ENCODE measurements around the gene LEMD2. TPM values are rescaled to one million over a fixed set of nuclear protein-coding genes. Genes with fewer than 3 reads are reported as not detected.

The LEMD2 gene
- total RNA-seq, 1 experiment from 2014 or later, result 62.9 TPM

DNA sequence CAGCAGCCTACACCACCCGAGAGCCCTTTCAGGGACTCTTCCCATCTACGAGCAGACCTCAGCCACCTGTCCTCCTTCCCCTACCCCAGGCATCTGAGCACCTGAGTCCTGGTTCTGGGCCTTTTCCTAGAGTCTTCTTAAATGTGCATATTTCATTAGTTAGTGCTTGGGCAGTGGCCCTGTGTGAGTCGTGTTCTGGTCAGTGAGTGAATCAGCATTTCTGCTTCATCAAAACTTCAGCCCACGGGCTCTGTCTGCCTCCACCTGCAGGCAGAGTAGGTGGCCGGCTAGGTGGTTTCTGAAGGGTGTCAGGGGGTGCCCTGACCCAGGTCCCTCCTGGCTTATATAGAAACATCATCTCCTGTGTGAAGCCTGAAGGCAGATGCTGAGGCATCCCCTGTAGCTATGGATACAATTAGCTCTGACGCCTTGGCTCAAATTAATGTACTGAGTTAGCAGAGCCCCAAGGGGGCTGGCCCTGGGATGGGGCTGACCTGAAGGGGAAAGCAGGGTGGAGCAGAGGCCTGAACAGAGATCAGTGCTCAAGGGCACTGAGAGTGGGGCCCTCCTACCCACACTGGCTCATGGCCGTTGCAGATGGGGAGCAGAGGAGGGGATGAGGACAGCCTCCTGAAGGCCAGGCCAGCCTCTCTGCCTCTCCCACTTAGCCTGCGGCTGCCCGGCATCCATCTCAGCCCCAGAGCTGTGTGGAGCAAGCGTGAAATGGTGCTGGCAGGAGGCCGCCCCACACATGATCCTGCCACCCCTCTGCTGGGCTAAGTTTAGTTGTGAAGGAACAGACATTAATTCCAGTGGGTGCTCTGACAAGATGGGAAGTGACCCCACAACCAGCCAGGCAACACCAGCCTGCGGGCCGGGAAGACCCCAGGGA, 55.9 kb downstream of the LEMD2 start:
- no peak for ATAC-seq
- peak overlapping the region; percentile 70; the same call in 1 of the 2 replicates for H3K27ac Mint-ChIP-seq
- CTCF ChIA-PET, result no interaction called here

DNA sequence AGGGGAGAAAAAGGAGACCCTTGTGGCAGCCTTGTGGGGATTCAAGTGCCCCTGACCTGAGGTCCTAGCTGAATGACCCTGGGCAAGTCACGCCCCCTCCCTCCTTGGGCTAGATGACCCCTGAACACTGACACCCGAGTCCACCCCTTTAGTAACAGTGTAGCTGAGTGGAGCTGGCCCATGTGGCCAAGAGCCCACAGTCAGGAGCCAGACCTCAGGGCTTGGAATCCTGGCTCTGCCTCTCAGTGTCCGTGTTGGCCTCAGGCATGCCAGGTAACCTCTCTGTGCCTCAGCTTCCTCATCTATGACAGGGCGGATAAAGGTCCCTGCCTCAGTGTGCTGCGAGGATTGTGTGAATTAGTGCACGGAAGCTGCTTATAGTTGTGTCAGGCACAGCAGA, 56.5 kb downstream of the LEMD2 start:
- CTCF ChIA-PET, result interaction anchor here (1.2 kb wide), 1 partner anchor 32 kb away, joined by 3 read pairs; no protein-coding TSS in a partner anchor

More for the DNA sequence above, 55.9 kb downstream of the LEMD2 start:
- Mint-ChIP-seq H3K9me3 (no peaks in the 10 kb centered on the region), H3K36me3 (no peaks in the 10 kb centered on the region), H3K4me1 (no peaks in the 10 kb centered on the region; the same call in 1 of the 2 replicates), H3K4me3 (no peak overlapping the region), H3K27me3 (ENCODE audit: low read depth) (no peaks in the 10 kb centered on the region)
- DNase-seq (ENCODE audit: low spot score), result no peak
- POLR2A ChIA-PET, result no interaction called here
- TF ChIP-seq, protein P1, sequence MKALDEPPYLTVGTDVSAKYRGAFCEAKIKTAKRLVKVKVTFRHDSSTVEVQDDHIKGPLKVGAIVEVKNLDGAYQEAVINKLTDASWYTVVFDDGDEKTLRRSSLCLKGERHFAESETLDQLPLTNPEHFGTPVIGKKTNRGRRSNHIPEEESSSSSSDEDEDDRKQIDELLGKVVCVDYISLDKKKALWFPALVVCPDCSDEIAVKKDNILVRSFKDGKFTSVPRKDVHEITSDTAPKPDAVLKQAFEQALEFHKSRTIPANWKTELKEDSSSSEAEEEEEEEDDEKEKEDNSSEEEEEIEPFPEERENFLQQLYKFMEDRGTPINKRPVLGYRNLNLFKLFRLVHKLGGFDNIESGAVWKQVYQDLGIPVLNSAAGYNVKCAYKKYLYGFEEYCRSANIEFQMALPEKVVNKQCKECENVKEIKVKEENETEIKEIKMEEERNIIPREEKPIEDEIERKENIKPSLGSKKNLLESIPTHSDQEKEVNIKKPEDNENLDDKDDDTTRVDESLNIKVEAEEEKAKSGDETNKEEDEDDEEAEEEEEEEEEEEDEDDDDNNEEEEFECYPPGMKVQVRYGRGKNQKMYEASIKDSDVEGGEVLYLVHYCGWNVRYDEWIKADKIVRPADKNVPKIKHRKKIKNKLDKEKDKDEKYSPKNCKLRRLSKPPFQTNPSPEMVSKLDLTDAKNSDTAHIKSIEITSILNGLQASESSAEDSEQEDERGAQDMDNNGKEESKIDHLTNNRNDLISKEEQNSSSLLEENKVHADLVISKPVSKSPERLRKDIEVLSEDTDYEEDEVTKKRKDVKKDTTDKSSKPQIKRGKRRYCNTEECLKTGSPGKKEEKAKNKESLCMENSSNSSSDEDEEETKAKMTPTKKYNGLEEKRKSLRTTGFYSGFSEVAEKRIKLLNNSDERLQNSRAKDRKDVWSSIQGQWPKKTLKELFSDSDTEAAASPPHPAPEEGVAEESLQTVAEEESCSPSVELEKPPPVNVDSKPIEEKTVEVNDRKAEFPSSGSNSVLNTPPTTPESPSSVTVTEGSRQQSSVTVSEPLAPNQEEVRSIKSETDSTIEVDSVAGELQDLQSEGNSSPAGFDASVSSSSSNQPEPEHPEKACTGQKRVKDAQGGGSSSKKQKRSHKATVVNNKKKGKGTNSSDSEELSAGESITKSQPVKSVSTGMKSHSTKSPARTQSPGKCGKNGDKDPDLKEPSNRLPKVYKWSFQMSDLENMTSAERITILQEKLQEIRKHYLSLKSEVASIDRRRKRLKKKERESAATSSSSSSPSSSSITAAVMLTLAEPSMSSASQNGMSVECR (CRISPR knock-in tag; IDR thresholded peaks at IDR 0.05; ENCODE audit: borderline replicate concordance), result no peak

DNA sequence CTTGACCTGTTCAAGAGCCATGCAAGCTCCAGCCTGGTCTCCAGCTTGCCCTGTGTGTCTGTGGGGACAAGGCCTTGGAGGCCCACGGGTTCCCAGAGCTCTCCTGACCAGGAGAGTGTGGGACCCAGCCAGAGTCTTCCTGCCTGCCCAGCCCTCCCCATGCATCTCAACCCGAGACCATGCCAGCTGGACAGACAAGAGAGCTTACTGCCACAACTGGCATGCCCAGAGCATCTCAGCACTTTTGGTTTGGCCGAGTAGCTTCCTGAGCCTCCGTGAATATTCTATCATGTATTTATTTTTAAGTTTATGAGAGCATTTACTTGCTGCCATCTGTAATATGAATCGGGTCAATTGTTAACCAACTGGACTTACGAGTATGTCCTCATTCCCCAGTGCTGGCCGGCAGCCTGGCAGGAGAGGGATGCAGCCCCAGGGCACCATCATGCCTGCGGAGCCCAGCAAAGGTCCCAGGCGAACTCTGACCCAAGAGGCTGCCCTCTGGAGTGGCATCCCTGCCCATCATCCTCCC, 57.1 kb downstream of the LEMD2 start:
- Mint-ChIP-seq H3K27ac (no peak overlapping the region), H3K9me3 (no peaks in the 10 kb centered on the region), H3K27me3 (ENCODE audit: low read depth) (no peaks in the 10 kb centered on the region), H3K4me3 (no peak overlapping the region), H3K4me1 (no peaks in the 10 kb centered on the region; the same call in 1 of the 2 replicates), H3K36me3 (no peaks in the 10 kb centered on the region)
- ChIA-PET POLR2A (interaction anchor here (0.6 kb wide), 1 partner anchor 193 kb away, joined by 5 read pairs; no protein-coding TSS in a partner anchor), CTCF (interaction anchor here (1.0 to 1.2 kb wide), 2 partner anchors 21 to 31 kb away, joined by 3 read pairs; partner anchors contain the start of gene UQCC2)
- TF ChIP-seq, protein P2, sequence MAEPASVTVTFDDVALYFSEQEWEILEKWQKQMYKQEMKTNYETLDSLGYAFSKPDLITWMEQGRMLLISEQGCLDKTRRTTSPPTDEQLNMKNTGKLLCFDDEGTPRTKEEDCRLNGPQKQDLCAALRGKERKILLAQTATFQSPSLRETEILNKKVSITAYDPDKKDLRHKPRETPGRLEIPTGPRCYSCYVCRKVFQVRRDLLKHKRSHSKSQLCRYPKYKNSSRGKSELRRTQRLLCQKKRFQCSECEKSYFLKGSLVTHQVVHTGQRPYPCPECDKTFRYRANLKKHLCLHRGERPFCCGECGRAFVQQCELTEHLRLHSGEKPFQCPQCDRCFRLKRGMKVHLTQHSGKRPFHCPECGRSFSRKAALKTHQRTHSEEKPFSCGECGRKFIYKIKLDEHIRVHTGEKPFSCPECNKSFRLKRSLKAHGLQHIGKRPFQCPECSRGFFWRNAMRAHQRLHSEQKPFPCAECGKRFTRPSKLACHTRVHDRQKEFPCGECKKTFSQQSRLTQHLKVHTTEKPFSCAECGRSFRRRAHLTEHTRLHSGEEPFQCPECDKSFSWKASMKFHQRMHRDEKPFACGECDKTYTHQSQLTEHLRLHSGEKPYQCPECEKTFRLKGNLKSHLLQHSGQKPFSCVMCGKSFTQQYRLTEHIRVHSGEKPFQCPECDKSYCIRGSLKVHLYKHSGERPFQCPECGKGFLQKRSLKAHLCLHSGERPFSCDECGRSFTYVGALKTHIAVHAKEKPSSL (CRISPR knock-in tag; conservative IDR thresholded peaks at IDR 0.05), result no peak
- no peak for TF ChIP-seq SOX15 (CRISPR knock-in tag; IDR thresholded peaks at IDR 0.05)
- DNase-seq (ENCODE audit: low spot score) (no peak), ATAC-seq (no peak)

More for the DNA sequence above, 56.5 kb downstream of the LEMD2 start:
- POLR2A ChIA-PET, result interaction anchor here (0.6 kb wide), 1 partner anchor 194 kb away, joined by 5 read pairs; no protein-coding TSS in a partner anchor
- no peak for ATAC-seq
- no peak for TF ChIP-seq ZNF138 (CRISPR knock-in tag; conservative IDR thresholded peaks at IDR 0.05)
- Mint-ChIP-seq H3K36me3 (no peaks in the 10 kb centered on the region), H3K27me3 (ENCODE audit: low read depth) (no peaks in the 10 kb centered on the region), H3K4me3 (no peak overlapping the region), H3K4me1 (no peaks in the 10 kb centered on the region; the same call in 1 of the 2 replicates), H3K27ac (no peak overlapping the region), H3K9me3 (no peaks in the 10 kb centered on the region)
- DNase-seq (ENCODE audit: low spot score), result no peak

DNA sequence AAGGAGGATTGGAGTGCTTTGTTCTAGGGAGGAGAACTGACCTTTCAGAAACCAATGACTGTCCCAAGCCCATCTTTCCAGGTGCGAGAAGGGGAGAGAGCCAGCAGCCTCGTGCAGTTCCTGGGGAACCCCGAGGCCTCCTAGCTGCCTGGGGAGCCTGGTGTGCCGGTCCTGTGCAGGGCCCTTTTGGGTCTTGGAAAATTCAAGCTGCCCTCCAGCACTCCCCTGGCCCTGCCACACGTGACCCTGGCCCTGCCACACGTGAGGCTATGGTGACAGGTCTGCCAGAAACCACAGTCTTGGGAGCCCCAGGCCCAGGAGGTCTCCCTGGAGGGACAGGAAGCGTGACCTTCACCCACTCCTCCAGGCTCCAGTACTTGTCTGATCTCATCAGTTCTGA, 57.9 kb downstream of the LEMD2 start:
- Mint-ChIP-seq H3K9me3 (no peaks in the 10 kb centered on the region), H3K4me1 (peaks cover 4% of the 10 kb centered on the region), H3K27ac (no peak overlapping the region), H3K36me3 (no peaks in the 10 kb centered on the region), H3K27me3 (ENCODE audit: low read depth) (no peaks in the 10 kb centered on the region), H3K4me3 (no peak overlapping the region)
- DNase-seq (ENCODE audit: low spot score), result no peak
- CTCF ChIA-PET, result interaction anchor here (1.0 to 1.2 kb wide), 2 partner anchors 20 to 30 kb away, joined by 3 read pairs; partner anchors contain the start of gene UQCC2
- POLR2A ChIA-PET, result no interaction called here
- no peak for ATAC-seq
- TF ChIP-seq RORB (CRISPR knock-in tag; IDR thresholded peaks at IDR 0.05), result no peak
- no peak for TF ChIP-seq FOXP1 (CRISPR knock-in tag; IDR thresholded peaks at IDR 0.05; ENCODE audit: borderline replicate concordance)
- TF ChIP-seq TCF7 (CRISPR knock-in tag; IDR thresholded peaks at IDR 0.05; ENCODE audit: low read depth), result no peak
- TF ChIP-seq ZNF416 (CRISPR knock-in tag; IDR thresholded peaks at IDR 0.05), result no peak
- no peak for TF ChIP-seq CBFB (CRISPR knock-in tag; IDR thresholded peaks at IDR 0.05; ENCODE audit: low read depth)
- TF ChIP-seq, protein P3, sequence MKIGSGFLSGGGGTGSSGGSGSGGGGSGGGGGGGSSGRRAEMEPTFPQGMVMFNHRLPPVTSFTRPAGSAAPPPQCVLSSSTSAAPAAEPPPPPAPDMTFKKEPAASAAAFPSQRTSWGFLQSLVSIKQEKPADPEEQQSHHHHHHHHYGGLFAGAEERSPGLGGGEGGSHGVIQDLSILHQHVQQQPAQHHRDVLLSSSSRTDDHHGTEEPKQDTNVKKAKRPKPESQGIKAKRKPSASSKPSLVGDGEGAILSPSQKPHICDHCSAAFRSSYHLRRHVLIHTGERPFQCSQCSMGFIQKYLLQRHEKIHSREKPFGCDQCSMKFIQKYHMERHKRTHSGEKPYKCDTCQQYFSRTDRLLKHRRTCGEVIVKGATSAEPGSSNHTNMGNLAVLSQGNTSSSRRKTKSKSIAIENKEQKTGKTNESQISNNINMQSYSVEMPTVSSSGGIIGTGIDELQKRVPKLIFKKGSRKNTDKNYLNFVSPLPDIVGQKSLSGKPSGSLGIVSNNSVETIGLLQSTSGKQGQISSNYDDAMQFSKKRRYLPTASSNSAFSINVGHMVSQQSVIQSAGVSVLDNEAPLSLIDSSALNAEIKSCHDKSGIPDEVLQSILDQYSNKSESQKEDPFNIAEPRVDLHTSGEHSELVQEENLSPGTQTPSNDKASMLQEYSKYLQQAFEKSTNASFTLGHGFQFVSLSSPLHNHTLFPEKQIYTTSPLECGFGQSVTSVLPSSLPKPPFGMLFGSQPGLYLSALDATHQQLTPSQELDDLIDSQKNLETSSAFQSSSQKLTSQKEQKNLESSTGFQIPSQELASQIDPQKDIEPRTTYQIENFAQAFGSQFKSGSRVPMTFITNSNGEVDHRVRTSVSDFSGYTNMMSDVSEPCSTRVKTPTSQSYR (CRISPR knock-in tag; IDR thresholded peaks at IDR 0.05), result no peak
- TF ChIP-seq KAT7 (CRISPR knock-in tag; IDR thresholded peaks at IDR 0.05; ENCODE audit: borderline replicate concordance), result no peak
- no peak for TF ChIP-seq ZNF423 (CRISPR knock-in tag; IDR thresholded peaks at IDR 0.05)
- TF ChIP-seq GABPB1 (CRISPR knock-in tag; IDR thresholded peaks at IDR 0.05), result no peak
- TF ChIP-seq FOXK1 (CRISPR knock-in tag; IDR thresholded peaks at IDR 0.05), result no peak
- no peak for TF ChIP-seq ETV6 (CRISPR knock-in tag; IDR thresholded peaks at IDR 0.05)

Data from WTC11 (cell line).